GM18507 (cell line): ENCODE measurements around the gene ZNF628.

ENCODE experiments used
- DNase-seq: peaks from one replicate; pipeline ENCODE4 v3.0.0; 2011; ENCODE audit warnings: low read depth; ENCODE audit not compliant: insufficient read length; ENCODE audit errors: extremely low spot score
- FAIRE-seq: peaks from 2 replicates; lab custom pipeline; 2011; peaks lifted over from hg19 to GRCh38; lab: Jason Lieb, UNC

Gene ZNF628

DNA sequence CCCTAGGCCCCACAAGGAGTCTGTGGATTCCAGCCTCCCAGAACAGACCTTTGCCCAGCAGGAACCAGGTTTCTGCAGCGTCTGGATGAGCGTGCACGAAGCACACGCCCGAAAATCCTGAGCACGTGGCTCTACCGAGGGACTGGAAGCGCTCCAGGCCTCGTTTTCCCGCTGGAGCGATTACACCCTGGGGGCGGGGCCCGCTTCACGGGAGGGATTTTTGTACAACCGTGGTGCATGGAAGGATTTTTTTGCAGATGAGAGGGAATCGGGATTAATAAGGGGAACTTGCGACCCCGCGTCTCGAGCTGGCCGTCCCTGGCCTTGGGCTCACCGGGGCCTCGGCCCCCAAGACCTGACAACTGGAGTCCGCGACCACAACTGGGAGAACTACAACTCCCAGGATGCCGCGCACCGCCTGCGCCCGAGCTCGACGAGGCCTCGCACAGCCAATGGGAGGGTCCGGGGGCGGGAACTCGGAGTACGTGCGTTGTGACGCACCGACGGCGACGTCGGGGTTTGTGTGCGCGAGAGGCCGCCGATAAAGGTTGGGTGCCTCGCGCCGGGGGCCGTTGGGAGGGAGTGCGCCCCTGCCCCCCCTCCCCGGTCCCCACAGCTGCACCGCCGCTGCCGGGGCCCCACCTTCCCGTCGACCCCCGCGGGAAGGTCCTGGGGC lies at the start of gene ZNF628:
TSS of gene ZNF628 (plus strand) at position 518 of the 676 bp plus-strand sequence. CDS start 3,294 bp downstream, outside the sequence.
- peak; percentile 92 for FAIRE-seq

GRCh38 chr19:55431183-55431582 lies 45.2 kb upstream of the ZNF628 start:
- no peak for DNase-seq
- no peak for FAIRE-seq

More for the DNA sequence above, at the start of gene ZNF628:
- peak; percentile 98 for DNase-seq

- FAIRE-seq, result no peak
- DNase-seq, result no peak
Measured at GRCh38 chr19:55432241-55432959, 44.0 kb upstream of the ZNF628 start.

DNA sequence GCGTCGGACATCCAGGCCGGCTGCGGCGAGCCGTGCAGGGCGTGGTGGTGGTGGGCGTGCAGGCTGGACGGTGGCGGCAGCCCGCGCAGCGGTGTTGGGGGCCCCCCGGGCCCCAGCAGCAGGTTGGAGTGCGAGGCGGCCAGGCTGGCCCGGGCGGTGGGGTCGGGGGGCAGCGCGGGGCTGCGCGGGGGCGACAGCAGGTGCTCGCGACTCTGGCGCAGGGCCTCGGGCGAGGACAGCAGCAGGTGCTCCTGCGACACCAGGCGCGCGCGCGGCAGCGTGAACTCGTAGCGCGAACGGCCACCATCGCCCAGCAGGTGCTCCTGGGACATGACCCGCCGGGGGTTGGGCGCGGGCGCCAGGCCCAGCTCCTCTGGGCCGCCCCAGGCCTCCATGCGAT lies 43.1 kb upstream of the ZNF628 start:
- no peak for FAIRE-seq
- no peak for DNase-seq

DNA sequence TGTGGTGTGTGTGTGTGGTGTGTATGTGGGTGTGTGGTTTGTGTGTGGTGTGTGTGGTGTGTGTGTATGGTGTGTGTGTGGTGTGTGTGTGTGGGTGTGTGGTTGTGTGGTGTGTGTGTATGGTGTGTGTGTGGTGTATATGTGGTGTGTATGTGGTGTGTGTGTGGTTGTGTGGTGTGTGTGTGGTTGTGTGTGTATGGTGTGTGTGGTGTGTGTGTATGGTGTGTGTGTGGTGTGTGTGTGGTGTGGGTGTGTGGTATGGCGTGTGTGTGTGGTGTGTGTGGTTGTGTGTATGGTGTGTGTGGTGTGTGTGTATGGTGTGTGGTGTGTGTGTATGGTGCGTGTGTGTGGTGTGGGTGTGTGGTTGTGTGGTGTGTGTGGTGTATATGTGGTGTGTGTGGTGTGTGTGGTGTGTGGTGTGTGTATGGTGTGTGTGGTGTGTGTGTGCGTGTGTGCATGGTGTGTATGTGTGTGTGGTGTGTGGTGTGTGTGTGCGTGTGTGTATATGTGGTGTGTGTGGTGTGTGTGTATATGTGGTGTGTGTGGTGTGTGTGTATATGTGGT lies 42.0 kb upstream of the ZNF628 start:
- DNase-seq (no peak), FAIRE-seq (peak; percentile 66)

DNA sequence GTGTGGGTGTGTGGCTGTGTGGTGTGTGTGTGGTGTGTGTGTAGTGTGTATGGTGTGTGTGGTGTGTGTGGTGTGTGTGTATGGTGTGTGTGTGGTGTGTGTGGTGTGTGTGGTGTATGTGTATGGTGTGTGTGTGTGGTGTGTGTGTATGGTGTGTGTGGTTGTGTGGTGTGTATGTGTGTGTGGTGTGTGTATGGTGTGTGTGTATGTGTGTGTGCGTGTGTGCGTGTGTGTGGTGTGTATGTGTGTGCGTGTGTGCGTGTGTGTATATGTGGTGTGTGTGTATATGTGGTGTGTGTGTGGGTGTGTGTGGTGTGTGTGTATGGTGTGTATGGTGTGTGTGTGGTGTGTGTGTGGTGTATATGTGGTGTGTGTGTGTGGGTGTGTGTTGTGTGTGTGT lies 41.4 kb upstream of the ZNF628 start:
- FAIRE-seq, result peak; percentile 5
- no peak for DNase-seq

- no peak for FAIRE-seq
- DNase-seq, result no peak
Measured at GRCh38 chr19:55436847-55437246, 39.6 kb upstream of the ZNF628 start.

DNA sequence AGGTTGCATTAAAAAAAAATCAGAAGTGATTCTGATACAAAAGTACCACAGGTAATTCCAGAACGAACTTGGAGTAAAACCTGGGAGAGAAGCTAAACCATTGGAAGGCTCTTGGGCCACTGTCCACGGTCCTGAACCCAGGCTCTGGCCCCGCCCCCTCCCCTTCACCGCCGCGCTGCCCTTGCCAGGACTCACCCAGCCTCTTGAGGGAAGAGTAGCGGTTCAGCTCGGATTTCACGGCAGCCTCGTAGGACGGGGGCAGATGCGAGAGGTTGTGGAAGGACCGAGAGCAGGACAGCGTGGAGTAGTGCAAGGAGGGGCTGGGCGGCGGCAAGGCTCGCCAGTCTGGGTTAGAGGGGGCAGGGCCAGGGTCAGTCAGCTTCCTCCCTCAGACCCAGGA lies 39.0 kb upstream of the ZNF628 start:
- DNase-seq (no peak), FAIRE-seq (no peak)

DNA sequence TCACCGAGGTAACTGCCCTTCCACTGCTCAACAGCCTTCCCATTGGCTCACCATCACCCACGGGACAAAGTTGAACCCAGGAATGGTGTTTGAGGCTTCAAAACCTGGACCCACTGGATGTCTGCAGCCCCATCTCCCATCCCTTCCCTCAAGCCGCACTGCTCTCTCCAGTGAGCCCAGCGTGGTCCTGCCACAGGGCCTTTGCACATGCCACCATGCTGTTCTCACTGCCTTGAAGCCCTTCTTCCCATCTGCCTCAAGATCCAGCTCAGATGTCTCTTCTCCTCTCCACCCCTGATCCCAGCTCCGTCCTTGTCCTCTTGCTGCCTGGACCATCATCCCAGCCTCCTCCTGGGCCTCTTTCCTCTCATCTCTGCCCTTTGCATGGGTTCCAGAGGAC lies 37.4 kb upstream of the ZNF628 start:
- DNase-seq (no peak), FAIRE-seq (no peak)

DNA sequence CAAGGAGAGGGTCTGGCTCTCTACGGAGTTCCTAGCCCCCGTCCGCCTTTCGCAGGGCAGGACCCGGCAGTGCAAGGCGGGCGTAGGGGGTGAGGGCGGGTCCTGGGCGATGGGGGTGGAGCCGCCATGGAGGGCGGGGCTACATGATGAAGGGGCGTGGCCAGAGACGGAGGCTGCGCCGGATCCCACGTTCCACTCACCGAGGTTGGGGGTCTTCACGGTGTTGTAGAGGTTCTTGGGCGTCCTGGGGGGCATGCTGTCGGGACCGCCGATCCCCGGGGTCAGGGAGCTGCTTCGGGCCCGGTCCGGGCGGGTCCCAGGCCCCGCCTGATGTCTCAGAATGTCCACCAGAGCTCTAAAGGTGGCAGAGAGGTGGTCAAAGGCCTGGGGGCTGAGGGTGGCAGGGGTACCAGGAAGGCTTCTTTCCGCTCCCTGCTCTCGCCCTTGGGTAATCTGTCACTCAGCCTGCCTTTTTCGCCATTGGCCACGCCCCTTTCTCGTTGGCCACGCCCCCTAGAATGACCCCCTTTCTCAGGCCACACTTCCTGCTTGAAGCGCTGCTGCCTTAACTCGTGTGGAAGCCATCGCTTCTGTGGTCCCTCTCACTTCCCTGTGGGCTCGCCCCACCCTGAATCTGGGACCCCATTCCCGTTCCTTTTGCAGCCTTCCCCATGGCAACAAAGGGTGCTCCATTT lies 35.9 kb upstream of the ZNF628 start:
- FAIRE-seq, result no peak

DNA sequence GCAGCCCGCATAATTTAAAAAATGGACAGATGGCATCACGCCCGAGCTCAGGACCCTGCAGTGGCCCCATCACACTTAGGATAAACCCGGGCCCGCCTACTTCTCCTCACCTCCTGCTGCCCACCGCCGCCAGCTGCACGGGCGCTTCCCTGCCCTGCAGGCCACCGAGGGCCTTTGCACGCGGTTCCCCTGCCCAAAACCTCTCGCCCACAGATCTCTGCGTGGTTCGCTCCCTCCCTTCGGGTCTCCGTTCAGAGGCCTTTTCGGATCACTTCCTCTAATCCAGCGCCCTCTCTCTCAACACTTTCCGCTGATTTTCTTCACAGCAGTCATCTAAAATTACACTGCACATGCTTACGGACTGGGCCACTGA lies 35.1 kb upstream of the ZNF628 start:
- DNase-seq, result no peak
- no peak for FAIRE-seq

More for the DNA sequence above, 35.9 kb upstream of the ZNF628 start:
- DNase-seq, result no peak

DNA sequence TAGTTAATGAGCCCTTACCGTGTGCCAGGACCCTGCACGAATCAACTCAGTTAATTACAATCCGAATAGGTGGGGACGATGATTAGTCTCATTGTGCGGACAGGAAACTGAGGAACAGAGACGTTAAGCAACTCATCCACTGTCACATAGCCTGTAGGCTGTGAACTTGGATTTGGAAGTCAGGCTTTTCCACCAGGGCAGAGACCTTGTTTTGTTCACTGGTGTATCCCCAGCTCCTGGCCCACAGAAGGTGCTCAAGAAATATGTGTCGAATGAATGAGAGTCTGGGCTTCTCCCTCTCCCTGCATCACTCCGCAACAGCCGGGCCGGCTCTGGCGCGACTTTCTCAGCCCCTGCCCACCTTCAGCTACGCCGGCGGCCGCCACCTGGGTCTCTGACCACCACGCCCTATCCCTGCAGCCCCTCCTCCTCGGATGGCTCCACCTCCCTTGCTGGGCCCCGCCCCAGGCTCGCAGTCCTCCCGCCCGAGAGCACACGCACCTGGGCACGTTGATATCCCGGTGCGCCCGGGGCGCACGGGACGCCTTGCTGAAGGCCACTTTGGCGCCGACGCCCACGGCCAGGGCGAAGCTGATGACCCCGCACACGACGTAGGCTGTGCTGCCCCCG lies 34.6 kb upstream of the ZNF628 start:
- FAIRE-seq (no peak), DNase-seq (no peak)

DNA sequence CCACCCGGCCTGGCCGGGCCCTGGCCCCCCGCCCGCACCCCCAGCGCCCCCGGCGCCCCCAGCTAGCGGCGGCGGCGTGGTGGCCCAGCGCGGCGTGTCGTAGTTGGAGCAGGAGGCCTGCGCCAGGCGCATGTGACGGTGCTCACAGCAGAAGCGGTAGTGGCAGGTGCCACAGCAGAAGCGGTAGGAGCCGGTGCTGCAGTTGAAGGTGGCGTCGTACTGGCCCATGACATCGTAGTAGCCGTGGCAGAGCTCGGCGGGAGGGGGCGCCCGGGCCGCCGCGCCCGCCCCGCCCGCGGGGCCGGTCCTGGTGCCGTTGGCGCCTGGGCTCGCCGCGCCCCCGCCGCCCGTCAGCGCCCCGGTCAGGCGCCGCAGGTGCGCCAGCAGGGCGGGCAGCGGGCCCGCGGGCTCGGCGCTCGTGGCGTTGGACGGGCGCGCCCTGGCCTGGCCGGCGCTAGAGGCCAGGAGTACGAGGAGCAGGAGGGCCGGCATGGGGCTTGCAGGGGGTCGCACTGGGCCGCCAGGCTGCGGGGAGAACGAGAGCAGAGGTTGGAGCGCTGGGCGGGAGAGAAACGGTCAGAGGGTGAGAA lies 34.0 kb upstream of the ZNF628 start:
- DNase-seq, result no peak

GRCh38 chr19:55443045-55443823 lies 33.2 kb upstream of the ZNF628 start, which contains the start of gene SHISA7:
TSS of gene SHISA7 (minus strand) at chr19:55443300. CDS start at chr19:55442863, 437 bp downstream.
- FAIRE-seq (no peak), DNase-seq (no peak)

More for the DNA sequence above, 34.0 kb upstream of the ZNF628 start:
- FAIRE-seq, result no peak

- DNase-seq, result no peak
- no peak for FAIRE-seq
Measured at GRCh38 chr19:55443824-55444480, 32.5 kb upstream of the ZNF628 start.

DNA sequence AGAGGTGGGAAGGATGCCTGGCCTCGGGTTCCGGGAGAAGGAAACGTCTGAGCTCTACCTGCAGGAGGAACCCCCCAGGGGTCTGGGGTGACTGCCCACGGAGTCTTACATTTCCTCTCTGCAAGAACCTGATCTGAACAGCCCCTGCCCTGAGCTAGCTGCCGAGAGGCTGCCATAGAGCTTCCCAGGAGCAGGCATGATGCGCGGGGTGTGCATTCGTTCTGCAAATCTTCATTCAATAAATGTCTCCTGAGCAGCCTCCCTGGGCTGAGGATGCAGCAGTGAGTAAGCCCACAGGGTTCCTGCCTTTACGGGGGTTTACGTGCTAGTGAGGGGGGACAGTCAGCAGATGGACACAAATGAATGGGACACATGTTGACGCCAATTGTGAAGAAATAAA lies 31.8 kb upstream of the ZNF628 start:
- no peak for FAIRE-seq
- no peak for DNase-seq

GRCh38 chr19:55446060-55446459 lies 30.4 kb upstream of the ZNF628 start:
- DNase-seq (no peak), FAIRE-seq (no peak)
